NCI-H2081 (cell line): ENCODE data around the gene SECISBP2.

Experiments
- DNase-seq, 2 experiments: peaks; one replicate each; lab custom pipeline; 2025; lab: John Stamatoyannopoulos, UW

SECISBP2 gene

DNA sequence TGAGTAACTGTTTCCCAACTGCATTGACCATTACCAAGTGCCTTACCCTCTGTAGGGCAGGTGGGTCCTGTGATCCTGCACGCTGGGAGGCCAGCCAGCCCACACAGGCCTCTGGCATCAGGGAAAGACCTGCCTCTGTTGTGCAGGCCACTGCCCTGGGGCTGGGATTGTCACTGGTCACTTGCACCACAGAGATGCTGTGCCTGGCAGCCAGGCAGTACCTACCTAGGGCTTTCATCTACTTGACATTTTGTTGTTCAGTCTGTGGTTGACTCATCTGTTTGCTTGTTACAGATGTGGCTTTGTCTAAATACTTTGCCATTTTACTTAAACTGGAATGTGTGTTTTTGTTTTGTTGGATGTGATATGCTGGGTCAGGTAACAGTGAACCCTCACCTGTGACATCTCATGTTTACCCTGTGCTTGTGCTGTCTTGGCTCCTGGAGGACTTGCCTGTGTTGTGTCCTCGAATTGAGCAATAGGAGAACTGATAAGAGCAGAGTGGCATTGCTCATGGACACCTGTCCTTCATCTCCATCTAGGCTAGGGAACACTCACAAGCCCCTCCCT is 32.8 kb downstream of the SECISBP2 start:
- DNase-seq = no peak

DNA sequence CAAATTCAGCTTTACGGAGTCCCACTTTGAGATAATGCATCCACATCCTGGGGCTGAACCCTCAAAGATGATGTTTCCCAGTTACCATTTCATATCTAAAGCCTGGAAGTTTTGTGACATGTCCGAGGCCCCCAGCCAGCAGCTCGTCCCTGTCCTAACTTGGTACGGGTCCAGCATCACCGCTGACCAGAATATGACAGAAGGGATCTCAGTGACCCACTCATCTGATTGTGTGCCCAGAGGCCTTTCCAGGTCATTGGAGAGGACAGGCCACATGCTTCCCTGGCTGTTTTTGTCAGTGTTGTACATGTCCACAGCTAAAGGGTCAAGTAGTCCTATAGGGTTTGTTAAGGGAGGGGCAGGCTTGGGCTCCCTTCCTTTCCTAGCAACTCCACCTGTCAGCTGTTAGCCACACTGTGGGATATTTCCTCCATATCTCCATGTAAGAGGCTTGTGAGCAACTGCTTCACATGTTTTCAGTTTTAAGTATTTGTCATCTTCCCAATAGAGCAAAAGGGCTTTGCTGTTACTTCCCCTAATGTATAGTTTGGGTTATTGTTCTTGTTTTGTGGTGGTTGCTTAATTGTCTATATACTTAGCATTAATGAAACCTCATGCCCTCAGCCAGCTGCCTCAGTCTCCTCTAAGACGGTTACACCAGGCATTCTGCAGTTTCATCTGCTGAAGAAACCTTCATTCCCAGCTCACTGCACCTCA is 33.4 kb downstream of the SECISBP2 start:
- DNase-seq = no peak

DNA sequence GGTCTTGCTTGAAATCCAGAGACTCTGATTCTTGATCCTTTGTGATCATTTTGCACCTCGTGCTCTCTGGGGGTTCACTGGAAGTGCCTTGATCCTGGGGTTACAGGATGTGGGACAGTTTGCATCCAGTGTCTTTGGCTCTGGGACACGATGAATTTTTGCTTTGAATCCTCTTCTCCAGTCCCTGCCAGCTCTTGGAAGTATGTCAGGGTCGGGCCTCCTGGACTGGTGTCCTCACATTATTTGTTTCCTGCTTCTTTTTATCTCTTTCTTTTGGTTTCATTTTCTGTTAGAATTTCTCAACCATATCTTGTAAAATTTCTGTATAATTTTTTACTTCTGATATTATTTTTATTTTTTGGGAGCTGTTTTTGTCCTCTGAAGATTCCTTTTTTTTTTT is 34.2 kb downstream of the SECISBP2 start:
- DNase-seq = no peak

DNA sequence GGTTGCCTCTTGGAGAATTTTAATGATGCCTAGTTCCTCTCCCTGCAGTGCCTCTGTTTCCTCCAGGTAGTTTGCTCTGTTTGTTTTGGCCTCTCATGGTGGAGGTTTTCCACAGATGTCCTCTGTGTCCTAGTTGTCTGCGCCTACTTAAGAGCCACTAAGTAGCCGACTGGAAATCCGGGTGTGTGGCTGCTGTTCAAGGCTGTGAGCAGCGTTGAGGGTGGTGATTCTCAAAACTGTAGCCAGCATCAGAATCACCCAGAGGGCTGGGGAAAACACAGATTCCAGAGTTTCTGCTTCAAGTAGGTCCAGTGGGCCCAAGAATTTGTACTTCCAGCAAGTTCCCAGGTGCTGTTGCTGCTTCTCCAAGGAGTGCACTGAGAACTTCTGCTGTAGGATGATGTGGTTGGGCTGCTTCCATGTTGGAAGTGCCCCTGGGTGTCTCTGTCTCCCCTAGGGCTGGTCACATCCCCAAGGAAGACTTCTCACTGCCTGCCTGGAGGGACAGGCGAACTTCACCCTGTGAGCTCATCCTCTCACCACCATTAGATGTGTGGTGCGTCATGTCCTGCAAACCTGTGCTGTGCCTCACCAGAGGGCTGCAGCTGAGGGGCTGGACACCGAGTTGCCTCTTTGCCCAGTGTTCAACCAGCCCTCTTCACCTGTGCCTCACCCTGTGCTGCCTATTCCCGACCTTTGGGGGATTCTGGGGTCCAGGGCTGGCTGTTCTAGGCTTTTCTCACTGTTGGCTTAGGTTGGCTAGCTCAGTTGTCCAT is 34.8 kb downstream of the SECISBP2 start:
- DNase-seq = no peak

DNA sequence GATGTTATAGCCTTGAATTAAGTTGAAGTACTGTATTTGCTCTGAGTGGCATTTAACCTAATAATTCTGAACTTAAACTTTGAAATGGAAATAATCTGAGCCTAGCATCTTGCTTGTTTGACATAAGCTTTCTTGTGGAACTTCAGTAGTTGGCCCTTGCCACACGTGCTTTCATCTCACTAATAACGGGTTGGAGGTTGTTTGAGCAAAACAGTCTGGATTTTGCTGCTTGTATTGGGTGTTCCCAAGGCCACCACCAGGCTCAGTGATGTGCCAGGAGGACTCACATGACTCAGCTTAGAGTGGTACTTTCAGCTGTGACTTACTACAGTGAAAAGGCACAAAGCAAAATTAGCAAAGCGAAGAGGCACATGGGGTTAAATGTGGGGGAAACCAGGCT is 35.7 kb downstream of the SECISBP2 start:
- peak in 1 of 2 experiments; percentile 9 for DNase-seq

DNA sequence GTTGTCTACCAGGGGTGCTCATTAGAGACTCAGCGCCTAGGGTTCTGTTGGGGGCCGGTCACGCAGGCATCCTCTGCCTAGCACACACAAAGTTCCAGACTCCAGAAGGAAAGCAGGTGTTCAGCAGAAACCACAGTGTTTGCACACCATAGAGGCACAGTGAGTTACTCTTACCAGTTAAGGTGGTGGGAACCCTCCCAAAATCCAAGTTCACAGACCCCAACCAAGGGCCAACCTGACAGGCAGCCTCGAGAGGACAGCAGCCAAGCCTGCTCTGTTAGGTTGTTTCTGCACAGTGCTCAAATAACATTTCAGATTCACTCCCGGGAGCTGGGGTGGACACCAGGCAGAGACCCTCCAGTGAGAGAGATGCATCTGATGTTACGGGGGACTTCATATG is 36.2 kb downstream of the SECISBP2 start:
- DNase-seq = no peak

DNA sequence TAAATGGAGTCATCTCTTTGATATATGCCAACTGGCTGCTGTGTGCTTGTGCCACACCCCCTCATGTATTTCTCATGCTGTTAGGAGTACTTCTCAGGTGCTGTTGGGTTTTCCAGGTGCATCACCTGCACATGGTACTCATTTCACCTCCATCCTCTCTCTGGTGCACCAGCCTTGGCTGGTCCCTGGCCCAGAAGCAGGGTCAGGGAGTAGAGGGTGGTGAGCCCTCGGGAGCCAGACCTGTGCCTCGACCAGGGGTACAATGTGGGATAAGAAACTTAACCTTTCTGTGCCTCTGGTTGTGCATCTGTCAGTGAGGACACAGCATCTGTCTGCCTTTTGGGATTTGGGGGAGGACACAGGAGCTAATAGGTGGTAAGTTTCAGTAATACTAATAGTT is 38.5 kb downstream of the SECISBP2 start:
- DNase-seq = no peak

DNA sequence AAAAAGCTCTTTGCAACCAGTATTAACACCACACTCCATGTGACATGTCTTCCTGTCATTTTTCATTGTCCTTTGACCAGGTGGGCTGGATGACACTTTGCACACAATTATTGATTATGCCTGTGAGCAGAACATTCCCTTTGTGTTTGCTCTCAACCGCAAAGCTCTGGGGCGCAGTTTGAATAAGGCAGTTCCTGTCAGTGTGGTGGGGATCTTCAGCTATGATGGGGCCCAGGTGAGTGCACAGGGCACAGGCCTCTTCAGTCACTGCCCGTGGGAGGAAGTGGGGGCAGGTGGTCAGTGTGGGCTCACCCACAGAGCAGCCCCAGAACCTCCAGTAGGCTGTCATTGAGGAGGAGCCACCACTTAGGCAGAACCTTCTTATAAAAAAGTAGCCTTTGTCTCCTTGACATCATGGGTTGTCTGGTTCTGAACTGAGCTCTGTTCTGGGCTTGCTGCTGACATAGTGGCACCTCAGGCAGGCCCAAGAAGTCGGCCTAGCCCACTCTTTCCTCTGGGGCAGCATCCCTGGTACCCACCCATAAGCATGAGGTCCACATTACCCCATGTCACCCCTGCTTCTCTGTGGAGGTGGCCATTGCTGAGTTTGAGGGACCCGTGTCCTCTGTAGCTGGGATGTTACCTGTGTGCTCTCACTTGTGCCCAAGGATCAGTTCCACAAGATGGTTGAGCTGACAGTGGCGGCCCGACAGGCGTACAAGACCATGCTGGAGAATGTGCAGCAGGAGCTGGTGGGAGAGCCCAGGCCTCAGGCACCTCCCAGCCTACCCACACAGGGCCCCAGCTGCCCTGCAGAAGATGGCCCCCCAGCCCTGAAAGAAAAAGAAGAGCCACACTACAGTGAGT is 39.3 kb downstream of the SECISBP2 start:
- no peak for DNase-seq

DNA sequence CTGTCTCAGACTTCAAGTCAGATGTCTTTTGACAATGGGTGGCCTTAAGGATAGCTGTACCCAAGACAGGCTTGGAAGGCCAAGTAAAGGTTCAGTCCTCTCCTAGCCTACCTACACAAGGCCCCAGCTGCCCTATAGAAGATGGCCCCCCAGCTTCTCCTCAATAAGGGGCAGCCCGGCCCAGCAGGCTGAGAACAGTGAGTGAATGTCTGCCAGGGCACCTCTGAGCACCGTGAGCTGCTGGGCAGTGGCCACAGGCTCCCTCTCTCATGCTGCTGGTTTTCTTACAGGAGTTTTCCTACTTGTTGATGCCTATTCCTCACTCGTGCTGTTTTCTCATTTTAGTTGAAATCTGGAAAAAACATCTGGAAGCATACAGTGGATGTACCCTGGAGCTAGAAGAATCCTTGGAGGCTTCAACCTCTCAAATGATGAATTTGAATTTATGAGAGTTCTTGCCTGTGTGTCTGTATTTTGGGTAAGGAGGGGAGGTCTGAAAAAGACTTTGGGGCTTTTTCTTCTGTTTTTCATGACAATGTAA is 40.1 kb downstream of the SECISBP2 start:
- no peak for DNase-seq

DNA sequence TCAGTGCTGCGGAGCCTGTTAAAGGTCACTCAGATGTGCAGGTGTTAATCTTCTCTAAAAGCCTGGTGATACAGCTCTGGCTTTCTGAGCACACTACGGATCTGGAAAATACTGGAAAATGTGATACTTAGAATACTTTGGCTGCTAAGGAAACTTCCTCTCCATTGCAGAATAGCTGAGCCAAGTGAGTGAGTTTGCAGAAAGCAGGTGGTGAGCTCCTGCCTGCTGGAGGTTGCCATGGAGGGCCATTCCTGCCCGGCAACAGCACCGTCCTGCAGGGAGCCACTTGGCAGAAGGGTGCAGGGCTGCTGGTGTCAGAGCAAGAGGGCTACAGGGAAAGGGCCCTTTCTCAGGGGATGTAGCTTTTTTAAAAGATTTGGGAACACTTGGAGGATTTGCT is 40.7 kb downstream of the SECISBP2 start:
- DNase-seq = peak; percentile 65 to 87

DNA sequence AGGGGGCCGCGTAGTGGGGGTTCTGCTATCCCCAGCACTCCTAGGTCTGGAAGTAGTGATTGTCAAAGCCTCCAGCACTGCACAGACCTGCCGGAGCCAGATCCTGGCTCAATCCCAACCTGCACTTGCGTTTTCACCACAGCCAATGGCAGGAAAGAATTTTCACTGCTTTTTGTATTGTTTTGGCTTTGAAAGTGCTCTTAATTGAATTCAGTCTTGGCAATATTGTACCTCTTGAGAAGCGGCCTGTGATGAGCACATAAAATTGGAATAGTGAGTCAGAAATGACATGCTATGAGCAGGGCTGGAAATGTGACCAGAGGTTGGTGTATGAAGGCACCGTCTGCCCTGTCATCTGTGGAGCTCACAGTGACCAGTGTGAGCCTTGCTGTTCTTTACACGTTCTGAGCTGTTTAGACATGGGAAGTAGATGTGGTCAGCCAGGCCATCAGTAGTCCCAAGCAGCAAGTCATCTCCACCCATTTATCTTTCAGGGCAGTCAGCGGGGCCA is 41.5 kb downstream of the SECISBP2 start:
- peak; percentile 14 to 69 for DNase-seq

DNA sequence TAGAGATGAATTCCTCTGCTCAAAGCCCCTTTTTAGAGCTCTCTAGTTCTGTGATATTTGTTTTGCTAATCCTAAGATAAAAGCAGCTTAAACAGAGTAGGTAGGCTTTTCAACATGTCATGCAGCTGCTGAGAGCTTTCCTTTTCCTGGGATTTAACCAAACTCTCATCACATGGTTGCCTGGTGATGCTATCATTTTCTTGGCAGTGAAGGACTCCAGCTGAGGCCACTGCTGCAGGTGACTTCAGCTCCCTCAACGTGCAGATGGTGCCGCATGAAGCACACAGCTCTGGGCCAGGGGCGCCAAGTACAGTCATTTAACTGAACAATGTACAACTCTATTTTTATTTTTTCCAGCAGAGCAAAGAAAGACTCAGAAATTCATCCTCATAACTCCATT is 42.2 kb downstream of the SECISBP2 start:
- DNase-seq = peak; percentile 16 to 73

DNA sequence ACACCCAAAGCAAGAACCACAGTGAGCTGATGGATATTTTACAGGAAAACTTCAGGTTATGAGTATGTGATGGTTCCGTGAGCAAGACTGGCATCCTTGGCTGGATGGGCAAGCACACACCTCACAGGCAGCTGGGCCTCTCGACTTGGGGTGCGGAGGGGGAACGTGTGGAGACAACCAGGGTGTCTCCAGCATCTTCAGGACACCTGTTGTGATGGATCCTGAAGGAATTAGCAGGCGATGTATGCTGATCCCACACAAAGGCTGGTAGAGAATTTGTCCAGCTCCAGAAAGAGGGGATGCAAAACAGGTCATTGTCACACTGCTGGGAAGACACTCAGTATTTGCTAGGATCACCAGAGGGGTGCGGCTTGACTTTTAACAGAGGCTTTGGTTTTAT is 42.7 kb downstream of the SECISBP2 start:
- no peak for DNase-seq

DNA sequence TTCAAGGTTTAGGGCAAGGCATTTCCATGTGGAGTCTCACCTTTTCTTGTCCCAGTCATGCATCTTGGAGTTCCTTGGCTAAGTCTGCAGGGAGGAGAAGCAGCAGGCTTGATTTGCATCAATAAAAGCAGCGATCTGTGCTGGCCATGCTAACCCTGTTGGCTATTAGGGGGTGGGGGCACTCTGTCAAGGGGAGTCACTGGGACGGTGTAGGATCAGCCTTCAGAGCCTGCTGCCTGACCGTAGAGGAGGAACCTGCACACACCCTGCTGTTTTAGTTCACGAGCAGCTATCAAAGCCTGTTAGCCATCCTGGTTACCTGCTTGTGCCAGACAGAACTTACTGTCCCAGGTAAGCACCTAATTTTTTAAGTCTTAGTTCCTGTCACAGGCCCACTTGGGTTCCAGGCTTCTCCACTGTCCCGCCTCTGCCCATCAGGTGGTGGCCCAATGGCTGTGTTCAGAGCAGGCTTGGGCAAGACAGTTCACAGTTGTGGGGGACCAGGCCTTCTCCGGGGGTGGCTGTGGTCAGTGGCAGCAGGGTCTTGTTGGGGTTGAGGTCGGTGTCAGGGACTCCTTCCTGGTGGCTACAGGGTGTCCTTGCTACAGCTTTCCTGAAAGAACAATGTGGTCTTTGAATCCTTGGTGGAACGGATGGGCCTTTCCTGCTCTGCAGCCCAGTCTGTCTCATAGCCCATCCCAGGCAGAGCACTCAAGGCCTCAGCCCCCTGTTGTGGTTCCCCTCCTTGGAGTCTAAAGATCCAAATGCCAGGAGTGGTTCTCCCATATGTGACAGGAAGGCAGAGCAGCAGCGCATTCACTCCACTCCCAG is 43.7 kb downstream of the SECISBP2 start:
- no peak for DNase-seq

DNA sequence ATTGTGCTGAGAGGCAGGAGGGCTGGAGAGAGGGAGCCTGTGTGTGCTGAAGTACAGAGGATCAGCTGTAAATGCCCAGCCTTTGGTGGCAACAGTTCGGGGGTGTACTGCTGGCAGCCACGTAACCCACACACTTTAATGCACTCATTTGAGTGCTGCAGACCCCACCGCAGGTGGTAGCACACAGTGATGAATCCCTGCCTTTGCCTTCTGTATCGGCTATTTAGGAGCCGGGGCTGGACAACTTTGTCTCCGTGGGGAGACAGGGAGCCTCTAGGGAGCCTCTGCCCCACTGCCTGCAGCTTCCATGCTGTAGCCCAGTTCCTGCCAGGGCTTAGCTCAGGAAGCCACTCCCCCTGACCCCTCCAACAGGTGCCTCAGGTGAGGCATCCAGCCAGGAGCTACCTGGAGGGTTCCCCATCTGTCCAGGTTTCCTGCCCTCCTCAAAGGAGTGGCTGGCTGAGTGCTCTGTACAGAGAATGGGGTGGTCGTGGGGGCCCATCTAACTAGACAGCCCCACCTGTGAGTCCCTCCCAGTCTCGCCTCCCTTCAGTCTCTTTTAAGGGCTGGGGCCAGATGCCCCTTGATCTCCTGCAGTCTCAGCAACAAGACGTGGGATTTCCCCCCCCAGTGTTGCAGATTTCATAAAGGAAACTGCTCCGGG is 44.5 kb downstream of the SECISBP2 start:
- DNase-seq = no peak

DNA sequence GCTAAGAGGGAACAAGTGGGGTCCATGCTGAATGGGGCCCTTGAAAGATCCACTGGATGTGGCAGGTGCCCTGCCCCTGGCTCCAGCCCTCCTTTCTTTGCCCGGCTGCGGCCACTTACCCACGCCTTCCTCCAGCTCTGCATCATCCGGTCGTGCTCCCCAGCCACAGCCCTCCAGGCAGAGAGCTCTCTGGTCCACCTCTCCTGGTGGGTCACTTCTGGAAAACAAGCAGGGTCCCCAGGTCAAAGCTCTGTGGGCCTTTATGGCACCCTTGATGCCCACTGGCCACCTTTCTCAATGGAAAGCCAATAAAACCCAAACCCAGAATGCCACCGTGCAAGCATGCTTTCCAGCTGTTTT is 45.0 kb downstream of the SECISBP2 start:
- DNase-seq = no peak

DNA sequence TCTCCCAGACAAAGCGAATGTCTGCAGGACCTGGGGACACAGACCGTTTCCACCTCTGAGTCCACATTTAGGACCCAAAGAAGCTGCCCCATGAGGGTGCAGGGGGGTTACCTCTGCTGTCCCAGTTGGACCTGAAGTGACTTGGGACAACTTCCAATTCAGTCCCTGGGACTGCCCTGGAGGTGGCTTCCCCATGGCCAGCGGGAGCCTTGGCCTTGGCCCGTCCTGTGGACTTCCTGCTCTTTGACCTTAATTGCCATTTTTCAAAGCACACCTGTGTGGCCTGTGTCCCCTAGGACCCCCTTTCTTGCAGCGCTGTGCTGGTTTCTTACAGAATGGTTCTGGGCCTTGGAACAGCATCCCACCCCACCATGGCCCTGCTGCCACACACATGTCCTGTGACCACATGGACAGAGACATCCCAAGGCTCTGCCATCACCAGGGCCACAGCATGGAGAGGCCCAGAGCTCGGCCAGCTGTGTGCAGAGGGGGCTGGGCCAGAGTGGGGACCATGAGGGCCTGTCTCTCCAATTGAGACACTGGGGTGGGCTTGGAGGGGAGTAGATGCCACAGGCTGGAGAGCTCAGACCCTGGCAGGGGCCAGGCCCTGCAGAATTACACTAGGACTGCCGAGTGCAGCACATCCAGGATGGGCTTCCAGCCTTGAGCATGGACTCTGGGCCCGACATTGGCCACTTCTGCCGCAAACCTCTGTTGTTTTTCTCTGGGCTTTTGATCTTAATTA is 45.8 kb downstream of the SECISBP2 start:
- DNase-seq = no peak

DNA sequence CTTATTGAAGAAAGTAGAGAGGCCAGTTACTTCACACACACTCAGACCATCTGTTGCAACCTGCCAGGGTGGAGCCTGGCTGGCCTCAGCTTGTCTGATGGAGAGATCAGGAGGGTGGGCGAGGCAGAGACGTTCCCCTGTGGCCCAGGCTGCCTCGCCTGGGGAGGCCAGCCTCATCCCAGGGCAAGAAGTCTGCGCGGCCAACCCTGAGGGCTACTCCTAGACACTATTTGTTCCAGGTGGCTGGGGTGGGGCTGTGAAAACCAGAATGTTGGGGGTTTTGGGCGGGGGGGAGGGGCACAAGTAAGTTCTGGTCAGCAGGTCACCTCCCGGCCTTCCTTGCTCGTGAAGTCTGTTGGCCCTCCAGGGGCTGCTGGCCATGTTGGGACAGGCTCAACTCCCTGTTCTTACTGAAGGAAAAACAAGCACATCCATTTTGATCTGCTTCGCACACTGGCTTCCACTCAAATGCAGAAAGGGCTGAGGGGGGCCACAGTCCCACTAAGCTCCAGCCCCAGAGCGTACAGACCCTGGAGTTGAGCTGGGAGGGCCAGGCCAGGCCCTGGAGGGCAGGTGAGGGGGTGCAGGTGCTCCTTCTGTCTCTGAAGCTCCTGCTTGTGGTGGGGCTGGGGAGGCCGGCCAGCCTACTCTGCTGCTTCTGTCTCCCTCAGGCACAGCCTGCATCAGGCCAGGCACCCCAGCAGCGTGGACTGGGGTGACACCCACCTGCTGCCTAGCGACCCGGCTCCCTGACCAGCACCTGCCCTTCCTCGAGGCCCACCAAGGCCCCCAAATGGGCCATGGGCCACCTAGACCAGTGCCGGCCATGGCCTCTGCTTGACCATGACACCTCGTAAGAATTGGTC is 46.6 kb downstream of the SECISBP2 start:
- no peak for DNase-seq

DNA sequence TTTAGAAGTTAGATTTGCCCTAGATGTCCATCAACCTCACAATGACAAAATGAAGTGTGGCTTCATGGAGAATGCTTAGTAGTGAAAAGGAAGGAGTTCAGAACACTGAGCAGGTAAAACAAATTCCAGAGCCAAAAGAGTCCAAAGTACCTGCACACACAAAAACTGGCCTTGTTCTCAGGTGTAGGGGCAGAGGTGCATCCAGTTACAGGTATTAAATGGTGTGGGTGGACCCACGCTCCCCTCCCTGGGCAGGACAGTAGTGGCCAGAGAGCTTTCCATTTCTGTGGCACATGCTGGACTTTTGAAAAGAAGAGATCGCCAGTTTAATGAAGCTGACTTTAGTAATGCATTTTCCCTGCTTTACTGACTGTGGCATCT is 47.2 kb downstream of the SECISBP2 start:
- no peak for DNase-seq
